ENCODE results near the gene KDELR1.

KDELR1 gene

GRCh38 chr19:48346191-48346590 is 45.2 kb downstream of the KDELR1 start:
- DNase-seq (ENCODE audit: low read depth), result no peak
- no peak for TF ChIP-seq CTCF (IDR thresholded peaks at IDR 0.05; ENCODE audit: control insufficient read depth, extremely low read depth, insufficient read depth)
- H3K4me3 ChIP-seq (ENCODE audit: low read depth, low read length), result no peak overlapping the region

GRCh38 chr19:48344892-48345291 is 46.5 kb downstream of the KDELR1 start:
- no peak overlapping the region for H3K4me3 ChIP-seq (ENCODE audit: low read depth, low read length)
- no peak for DNase-seq (ENCODE audit: low read depth)
- no peak for TF ChIP-seq CTCF (IDR thresholded peaks at IDR 0.05; ENCODE audit: control insufficient read depth, extremely low read depth, insufficient read depth)

- no peak for TF ChIP-seq CTCF (IDR thresholded peaks at IDR 0.05; ENCODE audit: control insufficient read depth, extremely low read depth, insufficient read depth)
- DNase-seq (ENCODE audit: low read depth), result no peak
- H3K4me3 ChIP-seq (ENCODE audit: low read depth, low read length), result no peak overlapping the region
These were observed 48.4 kb downstream of the KDELR1 start for GRCh38 chr19:48342841-48343540.

GRCh38 chr19:48342414-48342738 is 49.0 kb downstream of the KDELR1 start:
- DNase-seq (ENCODE audit: low read depth), result no peak
- no peak overlapping the region for H3K4me3 ChIP-seq (ENCODE audit: low read depth, low read length)
- no peak for TF ChIP-seq CTCF (IDR thresholded peaks at IDR 0.05; ENCODE audit: control insufficient read depth, extremely low read depth, insufficient read depth)

GRCh38 chr19:48341515-48342413 is 49.6 kb downstream of the KDELR1 start:
- no peak for TF ChIP-seq CTCF (IDR thresholded peaks at IDR 0.05; ENCODE audit: control insufficient read depth, extremely low read depth, insufficient read depth)
- no peak for DNase-seq (ENCODE audit: low read depth)
- no peak overlapping the region for H3K4me3 ChIP-seq (ENCODE audit: low read depth, low read length)

GRCh38 chr19:48340995-48341394 is 50.4 kb downstream of the KDELR1 start:
- no peak for TF ChIP-seq CTCF (IDR thresholded peaks at IDR 0.05; ENCODE audit: control insufficient read depth, extremely low read depth, insufficient read depth)
- no peak overlapping the region for H3K4me3 ChIP-seq (ENCODE audit: low read depth, low read length)
- no peak for DNase-seq (ENCODE audit: low read depth)
